Right ventricle myocardium inferior (tissue), 1 donor: ENCODE measurements around the gene TRIO. TPM values are rescaled to one million over a fixed set of nuclear protein-coding genes. Genes with fewer than 3 reads are reported as not detected.

Experiments
- ATAC-seq: fragments of 200-7000 bp; cut with Tn5 transposase; one replicate; pipeline ENCODE4 v1.9.1; 2020; ENCODE audit warnings: mild to moderate bottlenecking, moderate library complexity
- DNase-seq: peaks from one replicate; pipeline ENCODE4 v3.0.0; 2021; ENCODE audit errors: missing footprints
- intact Hi-C: fragments of 100-400 bp; cut with DNase I; formaldehyde crosslinking; loops from one replicate; pipeline ENCODE4 v1.11.0; 2022
- total RNA-seq: library from RNA; stranded (reverse); fragmentation: NEBNext Ultra II Directional; extraction: Animal tissue kit (Norgen Biotek cat#: 25700); gene quantifications from one replicate; pipeline ENCODE4 v1.2.1, GENCODE V29; 2021
- donor health status: DM: no; HTN: yes; CAD: no; lungs with severe emphysema.

The TRIO gene
- total RNA-seq, 1 donor from 2014 or later: 56.9 TPM

GRCh38 chr5:14395411-14395810 is 252.3 kb downstream of the TRIO start:
- intact Hi-C loops: loop anchor here (5.0 kb wide), 1 partner anchor 252 kb away; no protein-coding TSS in a partner anchor
- ATAC-seq: no peak
- DNase-seq: no peak

- DNase-seq (no peak), ATAC-seq (no peak)
- intact Hi-C loops: loop anchor here (5.0 kb wide), 1 partner anchor 251 kb away; no protein-coding TSS in a partner anchor
These were observed 252.9 kb downstream of the TRIO start for GRCh38 chr5:14396066-14396465.

DNA sequence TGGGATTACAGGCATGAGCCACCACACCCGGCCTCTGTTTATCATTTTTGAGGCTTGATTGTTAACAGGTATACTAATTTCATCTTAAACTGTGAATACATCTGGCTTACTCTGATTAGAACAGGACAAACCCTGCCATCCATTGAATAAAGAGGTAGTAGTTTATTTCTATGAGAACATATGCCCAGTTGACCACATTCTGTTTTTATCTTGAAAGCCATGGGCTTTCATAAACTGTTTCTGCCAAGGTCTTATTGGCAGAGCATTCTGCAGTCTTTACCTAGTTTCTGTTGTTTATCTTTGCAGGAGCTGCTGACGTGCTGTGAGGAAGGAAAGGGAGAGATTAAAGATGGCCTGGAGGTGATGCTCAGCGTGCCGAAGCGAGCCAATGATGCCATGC is 253.6 kb downstream of the TRIO start:
- ATAC-seq (no peak), DNase-seq (no peak)
- intact Hi-C loops: loop anchor here (5.0 kb wide), 1 partner anchor 251 kb away; no protein-coding TSS in a partner anchor

DNA sequence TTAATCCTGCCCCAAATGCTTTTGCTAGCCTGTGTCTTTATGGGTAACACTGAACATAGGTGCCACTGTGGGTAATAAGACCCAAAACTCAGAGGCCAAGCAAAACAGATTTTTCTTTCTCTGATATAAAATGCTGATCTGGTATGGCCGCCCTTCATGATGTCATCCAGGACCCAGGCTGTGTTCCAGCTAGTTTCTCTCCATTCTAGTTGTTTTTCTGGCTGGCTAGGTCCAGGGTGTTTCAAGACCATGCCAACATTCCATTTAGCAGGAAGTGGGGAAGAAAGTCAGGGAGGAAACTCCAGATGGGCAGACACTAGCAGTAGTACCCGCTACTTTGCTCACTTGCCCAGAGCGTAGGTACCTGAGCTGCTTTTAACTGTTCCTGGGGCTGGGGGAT is 254.6 kb downstream of the TRIO start:
- ATAC-seq (peak; percentile 35), DNase-seq (no peak)
- intact Hi-C loops: loop anchor here (5.0 kb wide), 1 partner anchor 250 kb away; no protein-coding TSS in a partner anchor

DNA sequence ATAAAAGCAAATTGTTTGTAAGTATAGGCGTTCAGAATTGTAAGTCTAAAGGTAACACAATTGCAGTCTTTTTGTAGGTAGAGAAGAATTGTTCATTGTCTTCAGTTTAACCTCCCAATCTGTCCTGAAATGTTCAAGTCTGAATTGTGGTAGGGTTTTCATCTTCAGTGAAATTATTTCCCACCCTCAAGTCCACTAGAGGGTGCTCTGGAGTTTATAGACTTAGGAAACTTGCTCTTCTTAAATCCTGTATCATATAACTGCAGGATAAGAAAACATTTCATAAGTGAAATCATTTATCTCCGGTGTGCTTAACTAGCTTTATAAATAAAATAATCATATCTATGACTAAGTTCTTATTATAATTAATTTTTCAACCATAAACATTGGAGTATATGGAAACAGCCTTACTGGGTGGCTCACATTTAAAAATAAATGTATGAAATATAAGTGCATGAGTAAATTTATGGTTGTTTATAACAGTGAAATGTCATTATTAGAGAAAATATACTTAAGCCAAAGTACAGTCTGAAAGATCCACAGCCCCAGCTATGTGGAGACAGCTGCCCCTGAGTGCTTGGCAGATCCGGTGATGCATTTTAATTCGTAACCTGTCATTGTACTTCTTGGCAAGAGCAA is 256.0 kb downstream of the TRIO start:
- ATAC-seq: peak; percentile 32
- no peak for DNase-seq
- intact Hi-C loops: loop anchor here (5.0 kb wide), 1 partner anchor 248 kb away; no protein-coding TSS in a partner anchor

DNA sequence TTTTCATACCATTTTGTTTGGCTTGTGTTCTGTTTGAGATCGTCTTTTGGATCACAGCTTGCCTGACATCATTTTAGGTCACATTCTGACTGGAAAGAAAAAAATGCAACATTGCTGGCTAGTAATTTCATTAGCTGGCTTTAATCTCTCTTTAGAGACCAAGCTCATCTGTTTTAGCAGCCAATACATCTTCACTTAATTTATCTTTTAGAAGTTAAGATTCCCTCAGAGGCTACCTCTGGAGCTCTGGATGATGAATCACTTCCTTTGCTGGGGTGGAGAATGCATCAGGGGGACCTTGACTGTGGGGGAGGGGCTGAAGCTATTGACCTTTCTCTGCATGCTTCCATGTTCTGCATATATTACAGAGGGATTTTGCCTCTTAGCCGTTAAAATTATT is 256.9 kb downstream of the TRIO start:
- intact Hi-C loops: no loop called here
- DNase-seq (no peak), ATAC-seq (peak; percentile 59)

DNA sequence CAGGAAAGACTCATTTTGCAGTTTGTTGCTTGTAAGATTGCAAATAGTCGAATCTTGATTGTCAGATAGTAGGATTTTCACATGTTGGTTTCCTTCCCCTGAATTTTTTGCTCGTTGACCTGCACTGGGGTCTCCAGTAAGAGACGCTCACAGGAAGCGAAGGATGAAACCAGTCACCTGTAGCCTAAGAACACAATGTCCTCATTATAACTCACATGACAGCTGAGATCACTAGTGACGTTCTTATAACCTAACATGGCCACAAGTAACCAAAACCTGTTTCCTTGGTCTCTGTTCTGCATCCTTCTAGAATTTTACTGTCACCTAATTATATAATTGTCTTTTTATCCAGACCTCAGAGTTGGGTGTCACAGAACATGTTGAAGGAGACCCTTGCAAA is 257.5 kb downstream of the TRIO start:
- intact Hi-C loops: no loop called here
- DNase-seq (no peak), ATAC-seq (no peak)

GRCh38 chr5:14401639-14402038 is 258.5 kb downstream of the TRIO start:
- DNase-seq: no peak
- no peak for ATAC-seq
- intact Hi-C loops: no loop called here

- DNase-seq: no peak
- ATAC-seq: no peak
- intact Hi-C loops: no loop called here
These were observed 259.3 kb downstream of the TRIO start for GRCh38 chr5:14402424-14402823.

- intact Hi-C loops: loop anchor here (5.0 kb wide), 1 partner anchor 43 kb away; no protein-coding TSS in a partner anchor
- no peak for ATAC-seq
- no peak for DNase-seq
These were observed 261.6 kb downstream of the TRIO start for GRCh38 chr5:14404780-14405179.

GRCh38 chr5:14405267-14405666 is 262.1 kb downstream of the TRIO start:
- intact Hi-C loops: loop anchor here (5.0 kb wide), 1 partner anchor 42 kb away; no protein-coding TSS in a partner anchor
- DNase-seq (no peak), ATAC-seq (no peak)

DNA sequence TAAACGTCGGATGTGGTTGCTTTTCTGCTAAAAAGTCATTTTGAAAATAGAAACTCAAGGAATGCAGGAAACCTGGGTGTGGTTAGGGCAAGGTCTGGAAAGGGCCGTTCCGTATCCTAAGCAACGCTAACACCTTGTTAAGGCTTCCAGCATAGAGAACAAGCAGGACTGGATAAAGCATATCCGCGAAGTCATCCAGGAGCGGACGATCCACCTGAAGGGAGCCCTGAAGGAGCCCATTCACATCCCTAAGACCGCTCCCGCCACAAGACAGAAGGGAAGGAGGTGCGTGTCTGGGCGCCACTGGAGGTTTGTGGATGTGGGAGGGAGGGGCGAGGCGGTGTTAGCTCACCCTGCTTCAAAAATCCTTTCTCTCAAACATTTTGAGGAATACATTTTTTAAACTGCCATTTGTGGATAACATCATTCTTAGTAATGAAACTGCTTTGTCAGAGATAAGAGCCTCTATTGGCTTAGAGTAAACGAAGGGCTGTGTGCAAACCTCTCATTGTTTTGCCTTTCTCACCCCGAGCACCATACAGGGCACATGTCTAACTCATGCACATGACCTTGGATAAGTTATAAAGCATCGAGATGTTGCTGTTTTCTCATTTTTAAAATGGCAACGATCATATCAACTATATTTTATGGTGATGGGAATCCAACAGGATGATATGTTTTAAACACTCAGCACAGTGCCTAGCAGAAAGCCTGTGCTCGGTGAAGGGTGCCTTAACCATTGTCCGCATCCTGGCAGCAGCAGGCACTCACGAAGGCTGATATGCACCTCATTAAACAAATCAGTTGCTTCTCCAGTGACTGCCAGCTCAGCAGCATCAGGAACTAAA is 262.8 kb downstream of the TRIO start:
- no peak for DNase-seq
- ATAC-seq: no peak
- intact Hi-C loops: loop anchor here (5.0 kb wide), 1 partner anchor 41 kb away; no protein-coding TSS in a partner anchor

DNA sequence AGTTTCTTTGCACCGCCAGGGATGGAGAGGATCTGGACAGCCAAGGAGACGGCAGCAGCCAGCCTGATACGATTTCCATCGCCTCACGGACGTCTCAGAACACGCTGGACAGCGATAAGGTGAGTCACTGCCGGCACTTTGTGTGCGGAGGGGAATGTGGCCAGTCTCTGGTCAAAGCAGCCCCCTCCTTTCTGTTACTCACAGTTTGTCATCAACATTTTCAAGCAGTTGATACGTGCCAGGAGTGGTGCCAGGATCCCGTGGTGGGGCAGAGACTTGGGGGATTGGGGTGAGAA is 263.4 kb downstream of the TRIO start:
- no peak for ATAC-seq
- intact Hi-C loops: loop anchor here (5.0 kb wide), 1 partner anchor 41 kb away; no protein-coding TSS in a partner anchor
- no peak for DNase-seq

- ATAC-seq: peak; percentile 3
- intact Hi-C loops: loop anchor here (5.0 kb wide), 1 partner anchor 40 kb away; no protein-coding TSS in a partner anchor
These were observed 263.9 kb downstream of the TRIO start for GRCh38 chr5:14407051-14407450.

DNA sequence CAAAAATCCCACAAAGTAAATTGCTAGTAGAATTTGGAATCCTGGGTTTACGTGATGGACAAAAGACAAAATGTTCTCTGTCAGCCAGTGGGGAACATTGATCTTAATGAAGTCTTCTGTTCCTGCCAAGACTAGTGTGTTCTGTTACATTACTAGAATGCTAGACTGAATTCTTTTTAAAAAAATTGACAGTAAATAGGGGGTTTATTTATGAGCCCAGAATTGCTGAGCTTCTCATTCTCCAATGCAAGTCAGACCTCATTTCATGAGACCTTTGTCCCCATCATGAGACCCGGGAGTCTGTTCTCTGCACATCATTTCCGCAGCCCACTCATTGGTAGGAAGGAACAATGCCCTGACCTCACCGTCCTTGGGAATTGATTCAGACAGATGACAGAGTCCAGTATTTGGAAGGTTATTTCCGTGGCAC is 264.6 kb downstream of the TRIO start:
- intact Hi-C loops: loop anchor here (5.0 kb wide), 1 partner anchor 40 kb away; no protein-coding TSS in a partner anchor
- DNase-seq: no peak
- peak; percentile 45 for ATAC-seq

More at GRCh38 chr5:14407051-14407450, 263.9 kb downstream of the TRIO start:
- DNase-seq: no peak

GRCh38 chr5:14408969-14409586 is 265.9 kb downstream of the TRIO start:
- no peak for DNase-seq
- intact Hi-C loops: loop anchor here (5.0 kb wide), 1 partner anchor 38 kb away; no protein-coding TSS in a partner anchor
- ATAC-seq: no peak

DNA sequence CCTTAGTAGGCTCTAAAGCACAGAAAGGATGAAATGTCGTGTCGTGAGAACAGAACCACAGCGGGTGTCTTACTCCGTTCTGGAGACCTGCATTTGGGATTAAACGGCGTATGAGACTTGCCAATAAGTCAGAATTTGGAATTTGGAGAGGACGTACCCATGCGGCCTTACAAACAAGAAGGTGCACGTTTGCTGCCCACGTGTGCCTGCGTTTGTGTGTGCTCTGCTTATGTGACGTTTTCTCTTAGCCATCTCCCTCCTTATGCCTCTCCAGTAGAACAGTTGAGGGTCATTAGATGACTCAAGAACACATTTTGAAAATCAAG is 266.9 kb downstream of the TRIO start:
- ATAC-seq: no peak

DNA sequence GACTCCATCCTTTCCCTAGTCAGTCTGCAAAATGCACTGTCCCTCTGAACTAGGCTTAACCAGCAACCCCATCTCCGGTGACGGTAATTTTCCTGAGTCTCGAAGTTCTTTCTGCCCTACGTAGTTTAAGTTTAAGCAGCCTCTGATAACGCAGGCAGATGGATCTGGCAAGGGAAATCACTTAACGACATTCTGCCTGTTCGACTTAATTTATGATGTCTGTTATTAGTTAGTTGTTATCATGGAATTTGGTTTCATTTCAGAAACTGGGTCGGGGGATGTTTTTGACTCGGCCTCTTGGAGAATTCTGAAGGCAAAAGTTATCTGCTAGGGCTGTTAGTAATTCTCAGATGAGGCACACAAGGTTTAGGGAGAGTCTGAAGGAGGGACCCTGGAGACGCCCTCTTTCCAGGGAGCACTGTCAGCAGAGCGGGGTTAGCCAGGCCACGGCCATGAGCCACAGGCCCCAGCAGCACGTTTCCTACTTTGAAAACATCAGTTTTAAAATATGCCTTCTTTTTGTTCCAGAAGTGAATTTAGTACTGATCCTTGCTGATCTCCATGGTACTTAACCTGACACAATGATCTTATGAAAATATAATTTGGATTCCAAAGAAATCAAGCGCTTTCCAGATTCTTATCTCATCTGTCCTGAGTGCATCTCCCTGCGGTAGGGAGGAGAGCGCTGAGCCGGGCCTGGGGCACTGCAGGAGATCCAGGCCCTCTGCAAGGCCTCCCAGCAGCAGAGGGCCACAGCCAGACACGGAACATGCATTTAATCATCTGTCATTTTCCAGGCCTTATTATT is 267.5 kb downstream of the TRIO start:
- DNase-seq: peak; percentile 73
- peak; percentile 80 for ATAC-seq
- intact Hi-C loops: no loop called here

More for the DNA sequence above, 266.9 kb downstream of the TRIO start:
- intact Hi-C loops: no loop called here
- no peak for DNase-seq
